Measurements from ENCODE around the gene CACNA1C.
"Not testable (repeated sequence)": the region's sequence is repeated elsewhere in the genome, so short reads cannot be mapped to it uniquely, and the experiment has no call there.

Gene CACNA1C

DNA sequence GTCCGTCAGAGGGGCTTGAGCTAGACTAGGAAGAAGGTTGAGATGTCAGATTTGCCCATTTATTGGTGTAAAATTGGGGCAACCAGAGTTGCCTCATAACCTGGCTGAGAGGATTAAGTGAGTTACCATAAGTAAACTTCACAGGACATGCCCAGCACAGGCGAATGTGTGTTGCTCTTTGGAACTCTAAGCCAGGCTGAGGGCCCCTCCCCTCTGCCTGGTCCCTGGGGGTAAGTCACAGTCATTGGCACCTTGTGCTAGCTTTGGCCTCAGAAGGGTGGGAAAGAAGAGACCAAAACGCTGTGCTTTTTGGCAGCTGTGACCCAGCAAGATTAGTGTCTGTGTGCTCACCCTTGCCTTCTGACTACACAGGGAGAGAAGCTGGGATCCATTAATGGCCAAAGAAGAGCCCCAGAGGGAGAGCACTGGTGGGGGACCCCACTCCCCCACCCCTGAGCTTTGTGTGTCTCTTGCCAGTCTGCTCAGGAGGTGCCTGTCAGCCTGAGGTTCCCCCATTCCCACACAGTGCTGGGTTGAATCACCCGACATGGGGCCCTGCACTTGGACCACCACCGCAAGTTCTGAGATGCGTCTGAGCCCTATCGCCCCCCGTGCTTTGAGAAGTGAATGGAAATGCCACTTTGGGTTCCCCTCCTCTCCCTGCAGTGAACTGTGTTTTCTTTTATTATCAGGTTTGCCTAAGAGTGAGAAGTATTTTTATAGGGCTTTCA lies 74.1 kb downstream of the CACNA1C start:
- no peak for TF ChIP-seq CTCF (IDR thresholded peaks at IDR 0.05; ENCODE audit: borderline replicate concordance, control extremely low read depth, extremely low read depth, insufficient read depth, missing control alignments)
- DNase-seq (ENCODE audit: low spot score): no peak
- in situ Hi-C loops (cut with MboI; ENCODE audit: low sequenced_read_pairs, unreplicated experiment): no loop called here

- in situ Hi-C loops (cut with MboI; ENCODE audit: low sequenced_read_pairs, unreplicated experiment): no loop called here
- no peak for TF ChIP-seq CTCF (IDR thresholded peaks at IDR 0.05; ENCODE audit: borderline replicate concordance, control extremely low read depth, extremely low read depth, insufficient read depth, missing control alignments)
- no peak for DNase-seq (ENCODE audit: low spot score)
Observed at GRCh38 chr12:2129076-2129475, 76.3 kb downstream of the CACNA1C start.

DNA sequence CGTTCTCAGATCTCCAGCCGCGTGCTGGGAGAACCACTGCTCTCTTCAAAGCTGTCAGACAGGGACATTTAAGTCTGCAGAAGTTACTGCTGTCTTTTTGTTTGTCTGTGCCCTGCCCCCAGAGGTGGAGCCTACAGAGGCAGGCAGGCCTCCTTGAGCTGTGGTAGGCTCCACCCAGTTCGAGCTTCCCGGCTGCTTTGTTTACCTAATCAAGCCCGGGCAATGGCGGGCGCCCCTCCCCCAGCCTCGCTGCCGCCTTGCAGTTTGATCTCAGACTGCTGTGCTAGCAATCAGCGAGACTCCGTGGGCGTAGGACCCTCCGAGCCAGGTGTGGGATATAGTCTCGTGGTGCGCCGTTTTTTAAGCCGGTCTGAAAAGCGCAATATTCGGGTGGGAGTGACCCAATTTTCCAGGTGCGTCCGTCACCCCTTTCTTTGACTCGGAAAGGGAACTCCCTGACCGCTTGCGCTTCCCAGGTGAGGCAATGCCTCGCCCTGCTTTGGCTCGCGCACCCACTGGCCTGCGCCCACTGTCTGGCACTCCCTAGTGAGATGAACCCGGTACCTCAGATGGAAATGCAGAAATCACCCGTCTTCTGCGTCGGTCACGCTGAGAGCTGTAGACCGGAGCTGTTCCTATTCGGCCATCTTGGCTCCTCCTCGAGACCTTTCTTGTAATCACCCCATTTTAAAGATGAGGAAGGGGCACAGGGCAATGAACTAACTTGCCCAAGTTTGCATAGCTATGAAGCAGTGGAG lies 83.1 kb downstream of the CACNA1C start:
- in situ Hi-C loops (cut with MboI; ENCODE audit: low sequenced_read_pairs, unreplicated experiment); DNase-seq (ENCODE audit: low spot score): not testable (repeated sequence)

DNA sequence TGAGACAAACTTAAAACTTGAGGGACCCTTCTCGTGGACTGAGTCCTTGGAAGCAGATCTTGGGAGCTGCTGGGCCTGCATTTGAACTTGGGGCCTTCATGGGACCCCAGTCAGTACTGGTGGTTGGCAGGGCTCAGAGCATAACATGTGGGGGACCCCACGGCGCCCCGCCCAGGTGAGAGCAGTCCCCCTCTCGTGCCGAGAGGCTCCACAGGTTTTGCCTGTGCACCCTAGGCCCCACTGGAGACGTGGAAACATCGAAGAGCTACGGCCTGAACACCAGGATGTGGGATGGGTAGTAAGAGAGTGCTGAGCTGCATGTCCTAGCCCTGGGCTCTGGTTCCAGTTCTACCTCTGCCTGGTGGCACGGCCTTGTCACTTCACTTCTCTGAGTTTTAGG lies 84.1 kb downstream of the CACNA1C start:
- in situ Hi-C loops (cut with MboI; ENCODE audit: low sequenced_read_pairs, unreplicated experiment): no loop called here
- DNase-seq (ENCODE audit: low spot score): no peak
- no peak for TF ChIP-seq CTCF (IDR thresholded peaks at IDR 0.05; ENCODE audit: borderline replicate concordance, control extremely low read depth, extremely low read depth, insufficient read depth, missing control alignments)

DNA sequence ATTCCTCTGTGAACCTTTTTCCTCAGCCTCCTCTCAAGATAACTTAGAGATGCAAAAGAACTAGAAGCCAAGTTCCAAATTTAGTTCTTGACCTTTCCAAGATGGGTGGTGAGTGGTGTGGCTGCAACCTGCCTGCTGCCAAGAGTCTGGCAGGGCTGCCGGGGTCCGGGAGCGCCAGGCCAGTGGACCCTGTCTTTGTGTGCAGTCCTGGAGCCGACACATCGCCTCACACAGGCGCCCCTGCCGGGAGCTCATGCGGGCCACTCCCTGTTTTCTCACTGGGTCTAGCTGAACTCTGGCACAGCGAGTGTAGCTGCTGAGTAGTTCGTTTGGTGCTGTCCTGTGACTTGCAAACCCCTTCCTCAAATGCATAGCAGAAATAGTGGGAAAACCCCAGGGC lies 84.9 kb downstream of the CACNA1C start:
- in situ Hi-C loops (cut with MboI; ENCODE audit: low sequenced_read_pairs, unreplicated experiment): no loop called here
- no peak for DNase-seq (ENCODE audit: low spot score)
- no peak for TF ChIP-seq CTCF (IDR thresholded peaks at IDR 0.05; ENCODE audit: borderline replicate concordance, control extremely low read depth, extremely low read depth, insufficient read depth, missing control alignments)

DNA sequence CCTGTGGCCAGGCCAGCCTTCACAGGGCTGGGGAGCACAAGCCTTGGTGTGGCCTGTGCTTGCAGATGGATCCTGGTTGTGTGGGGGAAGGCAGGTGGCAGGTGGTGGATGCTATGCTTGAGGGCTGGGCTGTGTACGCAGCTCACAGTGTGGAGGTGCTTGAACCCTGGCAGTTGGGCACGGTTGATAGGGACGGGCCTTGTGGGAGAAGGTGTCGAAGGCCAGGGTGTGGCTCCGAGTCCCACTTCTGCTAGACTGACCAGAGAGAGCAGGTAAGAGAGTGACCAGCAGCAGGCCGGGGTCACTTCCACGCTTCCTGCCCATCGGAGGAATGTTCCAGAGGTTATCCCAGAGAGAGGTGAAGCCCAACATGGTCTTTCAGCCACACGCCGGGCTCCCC lies 85.5 kb downstream of the CACNA1C start:
- in situ Hi-C loops (cut with MboI; ENCODE audit: low sequenced_read_pairs, unreplicated experiment): no loop called here
- DNase-seq (ENCODE audit: low spot score): no peak
- TF ChIP-seq CTCF (IDR thresholded peaks at IDR 0.05; ENCODE audit: borderline replicate concordance, control extremely low read depth, extremely low read depth, insufficient read depth, missing control alignments): no peak

- in situ Hi-C loops (cut with MboI; ENCODE audit: low sequenced_read_pairs, unreplicated experiment): no loop called here
- DNase-seq (ENCODE audit: low spot score): no peak
Observed at GRCh38 chr12:2138871-2139308, 86.1 kb downstream of the CACNA1C start.

More at GRCh38 chr12:2138871-2139308, 86.1 kb downstream of the CACNA1C start:
- TF ChIP-seq CTCF (IDR thresholded peaks at IDR 0.05; ENCODE audit: borderline replicate concordance, control extremely low read depth, extremely low read depth, insufficient read depth, missing control alignments): no peak
